ENCODE results near the gene SLC35B2. TPM values are rescaled to one million over a fixed set of nuclear protein-coding genes. Genes with fewer than 3 reads are reported as not detected.

SLC35B2 gene
- total and polyA plus RNA-seq, 2 donors (not counting 1 experiment from before 2014, with no cell fraction given) = 88.4 to 89.4 TPM

DNA sequence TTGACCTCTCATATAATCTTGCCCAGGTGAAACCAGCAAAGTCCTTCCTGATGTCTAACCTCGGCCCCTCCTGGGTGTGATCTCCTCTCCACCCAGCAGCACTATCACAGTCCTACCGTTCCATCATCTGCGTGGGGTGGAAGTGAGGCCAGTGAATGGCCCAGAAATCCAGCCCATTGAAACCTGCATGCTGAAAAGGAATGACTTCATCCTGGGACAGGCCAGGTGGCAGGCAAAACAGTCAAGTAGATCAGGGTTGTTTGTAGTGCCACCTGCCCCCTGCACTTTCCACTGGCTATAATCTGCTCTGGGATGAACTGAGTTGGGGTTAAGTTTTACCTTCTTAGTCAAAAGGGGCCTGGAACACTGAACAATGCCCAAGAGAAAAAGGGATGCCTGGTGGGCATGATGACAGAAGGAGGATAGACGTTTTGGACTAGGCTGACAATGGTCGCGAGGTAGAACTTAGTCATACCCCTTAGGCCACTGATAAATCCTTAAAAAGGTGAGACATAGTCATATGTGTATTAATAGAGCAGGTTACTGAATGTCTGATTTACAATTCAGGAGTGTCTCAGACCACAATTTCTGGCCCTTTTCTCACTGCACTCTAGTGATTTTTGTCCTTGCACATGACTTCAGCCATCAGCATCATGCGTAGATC, 18.5 kb downstream of the SLC35B2 start:
- H3K27ac ChIP-seq (ENCODE audit: insufficient read depth, low read length) = no peak overlapping the region

GRCh38 chr6:44237813-44238433, 19.4 kb downstream of the SLC35B2 start:
- H3K9me3 ChIP-seq (ENCODE audit: control insufficient read depth, insufficient read depth, low read depth, low read length) = no peaks in the 10 kb centered on the region
- DNase-seq (ENCODE audit: low read depth in 2 of 2) = peak; percentile 58 to 62
- no peaks in the 10 kb centered on the region for H3K27me3 ChIP-seq (ENCODE audit: control insufficient read depth, insufficient read depth, low read length)
- H3K4me2 ChIP-seq (ENCODE audit: extremely low read depth, insufficient read depth, low read length) = peak overlapping the region; percentile 87
- H3K79me2 ChIP-seq (ENCODE audit: control insufficient read depth, insufficient read depth, low read length) = no peaks in the 10 kb centered on the region
- H4K20me1 ChIP-seq (ENCODE audit: control insufficient read depth, extremely low read depth, insufficient read depth, low read length) = no peaks in the 10 kb centered on the region
- H2AFZ ChIP-seq (ENCODE audit: low read length) = peak overlapping the region; percentile 78
- peaks cover 1% of the 10 kb centered on the region for H3K36me3 ChIP-seq (ENCODE audit: control insufficient read depth, insufficient read depth, low read length)
- peak overlapping the region; percentile 83 for H3K9ac ChIP-seq (ENCODE audit: insufficient read depth, low read length)
- peak overlapping the region; percentile 83 for H3K27ac ChIP-seq (ENCODE audit: insufficient read depth, low read length)
- peaks cover 18% of the 10 kb centered on the region for H3K4me1 ChIP-seq (ENCODE audit: control insufficient read depth, extremely low read depth, insufficient read depth, low read length)
- TF ChIP-seq, protein P1, sequence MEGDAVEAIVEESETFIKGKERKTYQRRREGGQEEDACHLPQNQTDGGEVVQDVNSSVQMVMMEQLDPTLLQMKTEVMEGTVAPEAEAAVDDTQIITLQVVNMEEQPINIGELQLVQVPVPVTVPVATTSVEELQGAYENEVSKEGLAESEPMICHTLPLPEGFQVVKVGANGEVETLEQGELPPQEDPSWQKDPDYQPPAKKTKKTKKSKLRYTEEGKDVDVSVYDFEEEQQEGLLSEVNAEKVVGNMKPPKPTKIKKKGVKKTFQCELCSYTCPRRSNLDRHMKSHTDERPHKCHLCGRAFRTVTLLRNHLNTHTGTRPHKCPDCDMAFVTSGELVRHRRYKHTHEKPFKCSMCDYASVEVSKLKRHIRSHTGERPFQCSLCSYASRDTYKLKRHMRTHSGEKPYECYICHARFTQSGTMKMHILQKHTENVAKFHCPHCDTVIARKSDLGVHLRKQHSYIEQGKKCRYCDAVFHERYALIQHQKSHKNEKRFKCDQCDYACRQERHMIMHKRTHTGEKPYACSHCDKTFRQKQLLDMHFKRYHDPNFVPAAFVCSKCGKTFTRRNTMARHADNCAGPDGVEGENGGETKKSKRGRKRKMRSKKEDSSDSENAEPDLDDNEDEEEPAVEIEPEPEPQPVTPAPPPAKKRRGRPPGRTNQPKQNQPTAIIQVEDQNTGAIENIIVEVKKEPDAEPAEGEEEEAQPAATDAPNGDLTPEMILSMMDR (conservative IDR thresholded peaks at IDR 0.05 in 1 of 2, IDR thresholded peaks at IDR 0.05 in 1 of 2; ENCODE audit: low read depth in 1 of 2, low read length in 2 of 2) = peak; percentile 76 to 82
- no peak for TF ChIP-seq EZH2 (IDR thresholded peaks at IDR 0.05; ENCODE audit: low read length, missing control alignments)
- H3K4me3 ChIP-seq (replicated peaks in 1 of 4; ENCODE audit: control extremely low read depth in 1 of 4, insufficient read depth in 1 of 4, low read depth in 3 of 4, low read length in 4 of 4) = peak overlapping the region; percentile 52 to 73 (median 57)

More for the DNA sequence above, 18.5 kb downstream of the SLC35B2 start:
- no peak for DNase-seq (ENCODE audit: low read depth in 2 of 2)
- no peaks in the 10 kb centered on the region for H3K36me3 ChIP-seq (ENCODE audit: control insufficient read depth, insufficient read depth, low read length)
- no peaks in the 10 kb centered on the region for H3K79me2 ChIP-seq (ENCODE audit: control insufficient read depth, insufficient read depth, low read length)
- H4K20me1 ChIP-seq (ENCODE audit: control insufficient read depth, extremely low read depth, insufficient read depth, low read length) = no peaks in the 10 kb centered on the region
- H3K27me3 ChIP-seq (ENCODE audit: control insufficient read depth, insufficient read depth, low read length) = no peaks in the 10 kb centered on the region
- H2AFZ ChIP-seq (ENCODE audit: low read length) = no peak overlapping the region
- no peak for TF ChIP-seq EZH2 (IDR thresholded peaks at IDR 0.05; ENCODE audit: low read length, missing control alignments)
- TF ChIP-seq, protein P1 (conservative IDR thresholded peaks at IDR 0.05 in 1 of 2, IDR thresholded peaks at IDR 0.05 in 1 of 2; ENCODE audit: low read depth in 1 of 2, low read length in 2 of 2) = peak in 1 of 2 donors; percentile 9
- no peak overlapping the region for H3K9ac ChIP-seq (ENCODE audit: insufficient read depth, low read length)
- no peaks in the 10 kb centered on the region for H3K9me3 ChIP-seq (ENCODE audit: control insufficient read depth, insufficient read depth, low read depth, low read length)
- no peak overlapping the region for H3K4me3 ChIP-seq (replicated peaks in 1 of 4; ENCODE audit: control extremely low read depth in 1 of 4, insufficient read depth in 1 of 4, low read depth in 3 of 4, low read length in 4 of 4)
- H3K4me2 ChIP-seq (ENCODE audit: extremely low read depth, insufficient read depth, low read length) = no peak overlapping the region
- H3K4me1 ChIP-seq (ENCODE audit: control insufficient read depth, extremely low read depth, insufficient read depth, low read length) = peaks cover 16% of the 10 kb centered on the region

DNA sequence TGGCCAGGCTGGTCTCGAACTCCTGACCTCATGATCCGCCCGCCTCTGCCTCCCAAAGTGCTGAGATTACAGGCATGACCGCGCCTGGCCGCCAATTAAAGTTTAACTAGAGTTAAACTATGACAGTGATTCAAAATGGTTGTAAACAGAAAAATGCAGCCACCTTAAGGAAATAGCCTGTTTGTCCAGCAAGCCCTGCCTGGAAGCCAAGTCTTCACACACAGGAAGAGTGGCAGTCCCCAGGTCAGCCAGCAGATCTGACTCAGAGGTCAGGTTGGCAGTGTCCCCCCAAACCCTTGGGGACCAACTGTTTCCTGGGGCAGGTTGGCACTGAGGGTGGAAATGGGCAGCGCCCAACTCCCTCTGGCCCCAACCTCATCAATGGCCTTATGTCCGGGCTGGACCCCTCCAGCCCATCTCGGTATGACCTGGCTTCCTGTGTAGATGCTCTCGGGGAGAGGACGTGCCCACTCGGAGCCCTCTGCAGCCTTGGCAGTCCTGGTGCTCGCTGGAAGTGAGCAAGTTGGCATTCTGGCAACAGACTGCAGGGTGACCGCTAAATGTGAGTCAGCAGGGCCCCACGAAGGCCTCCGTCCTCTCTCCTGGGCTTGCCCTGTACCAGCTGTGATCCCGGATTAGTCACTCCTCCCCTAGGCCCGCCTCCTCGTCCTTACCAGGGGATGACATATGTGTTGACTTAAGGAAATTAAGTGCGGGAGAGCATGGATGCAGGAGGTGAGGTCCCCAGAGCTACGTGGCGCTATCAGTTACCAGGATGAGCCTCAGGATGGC, 20.1 kb downstream of the SLC35B2 start:
- peak; percentile 95 to 96 for DNase-seq (ENCODE audit: low read depth in 2 of 2)
- peak overlapping the region; percentile 69 for H3K4me2 ChIP-seq (ENCODE audit: extremely low read depth, insufficient read depth, low read length)

More for the DNA sequence above, 20.1 kb downstream of the SLC35B2 start:
- H3K27me3 ChIP-seq (ENCODE audit: control insufficient read depth, insufficient read depth, low read length) = no peaks in the 10 kb centered on the region
- peak overlapping the region; percentile 83 for H3K27ac ChIP-seq (ENCODE audit: insufficient read depth, low read length)
- H3K36me3 ChIP-seq (ENCODE audit: control insufficient read depth, insufficient read depth, low read length) = peaks cover 1% of the 10 kb centered on the region
- no peaks in the 10 kb centered on the region for H3K79me2 ChIP-seq (ENCODE audit: control insufficient read depth, insufficient read depth, low read length)
- peak overlapping the region; percentile 58 for H2AFZ ChIP-seq (ENCODE audit: low read length)
- H3K4me3 ChIP-seq (replicated peaks in 1 of 4; ENCODE audit: control extremely low read depth in 1 of 4, insufficient read depth in 1 of 4, low read depth in 3 of 4, low read length in 4 of 4) = peak overlapping the region; percentile 52 to 73 (median 57)
- H4K20me1 ChIP-seq (ENCODE audit: control insufficient read depth, extremely low read depth, insufficient read depth, low read length) = no peaks in the 10 kb centered on the region
- no peaks in the 10 kb centered on the region for H3K9me3 ChIP-seq (ENCODE audit: control insufficient read depth, insufficient read depth, low read depth, low read length)
- peak overlapping the region; percentile 83 for H3K9ac ChIP-seq (ENCODE audit: insufficient read depth, low read length)
- TF ChIP-seq, protein P1 (conservative IDR thresholded peaks at IDR 0.05 in 1 of 2, IDR thresholded peaks at IDR 0.05 in 1 of 2; ENCODE audit: low read depth in 1 of 2, low read length in 2 of 2) = no peak
- TF ChIP-seq EZH2 (IDR thresholded peaks at IDR 0.05; ENCODE audit: low read length, missing control alignments) = no peak
- peaks cover 18% of the 10 kb centered on the region for H3K4me1 ChIP-seq (ENCODE audit: control insufficient read depth, extremely low read depth, insufficient read depth, low read length)
